Transverse colon (tissue), 4 donors: ENCODE data around the gene NUPR1. TPM values are rescaled to one million over a fixed set of nuclear protein-coding genes. Genes with fewer than 3 reads are reported as not detected.

Experiments used
- DNase-seq: peaks from one replicate; pipeline ENCODE4 v3.0.0-alpha.2; 2019
- H3K27ac ChIP-seq, 4 donors: fragments of 200-600 bp; sonication (generic); 2 replicates each; pipeline ENCODE4 v1.5.1; 2016 to 2018; ENCODE audit warnings: inconsistent platforms in 4 of 4
- H3K27me3 ChIP-seq: fragments of 200-600 bp; sonication (generic); 2 replicates; pipeline ENCODE4 v1.5.1; 2017; ENCODE audit warnings: inconsistent platforms
- H3K36me3 ChIP-seq, 4 donors: fragments of 200-600 bp; sonication (generic); 2 replicates each; pipeline ENCODE4 v1.5.1; 2017 to 2019; ENCODE audit warnings: inconsistent platforms in 4 of 4
- H3K4me1 ChIP-seq, 4 donors: fragments of 200-600 bp; sonication (generic); 2 replicates each; pipeline ENCODE4 v1.5.1; 2017 to 2020; ENCODE audit warnings: inconsistent platforms in 4 of 4
- H3K4me3 ChIP-seq, 4 donors: fragments of 200-600 bp; sonication (generic); 1 replicate in 1 of 4; 2 replicates in 3 of 4; pipeline versions ENCODE4 v1.5.1 to v1.6.1; 2017 to 2019; ENCODE audit warnings: inconsistent platforms in 4 of 4
- H3K9me3 ChIP-seq, 2 donors: fragments of 200-600 bp; sonication (generic); 2 replicates each; pipeline ENCODE4 v1.5.1; 2017 to 2019; ENCODE audit warnings: inconsistent platforms in 2 of 2
- EP300 ChIP-seq: sonication (generic); formaldehyde crosslinking; IDR thresholded peaks from one replicate; pipeline ENCODE4 v1.6.1; 2017; ENCODE audit warnings: antibody characterized with exemption, low read depth
- POLR2A ChIP-seq: fragments of 450-650 bp; IDR thresholded peaks from one replicate; pipeline ENCODE4 v1.6.1; 2016; ENCODE audit warnings: antibody characterized with exemption, mild to moderate bottlenecking, moderate library complexity
- POLR2AphosphoS5 ChIP-seq, 3 donors: sonication (generic); formaldehyde crosslinking; IDR thresholded peaks; one replicate each; pipeline ENCODE4 v1.6.1; 2016; ENCODE audit warnings: antibody characterized with exemption in 3 of 3
- WGBS, 2 donors: methylation state at CpG; one replicate each; pipeline ENCODE4 v1.1.5; 2018; ENCODE audit warnings: low coverage in 1 of 2; 5-methylcytosine and 5-hydroxymethylcytosine counted together
- in situ Hi-C, 4 donors: fragments of 200-750 bp; cut with MboI; loops; one replicate each; pipeline versions ENCODE4 v1.15.0 to v1.15.1; 2017; ENCODE audit warnings: low sequenced_read_pairs in 3 of 4, low pct_ligation_motif_present in 1 of 4, low pct_unique_long_range_greater_than_20kb in 1 of 4
- intact Hi-C: fragments of 100-400 bp; cut with DNase I; formaldehyde crosslinking; loops from one replicate; pipeline ENCODE4 v1.15.1; 2023; ENCODE audit warnings: low total_unique reads
- total RNA-seq, 4 donors: library from RNA; depleted of rRNA; stranded (reverse); fragments of >200 nt; gene quantifications; one replicate each; pipeline ENCODE4 v1.1.0, GENCODE V29; 2016
- TF ChIP-seq, protein P1 (sequence below), 5 experiments: fragments of 200-600 bp in 3 of 5; fragments of 450-650 bp in 2 of 5; sonication (generic) in 3 of 5; IDR thresholded peaks; 1 replicate in 2 of 5; 2 replicates in 3 of 5; pipeline ENCODE4 v1.5.1; 2016 to 2017; ENCODE audit warnings: antibody characterized with exemption in 5 of 5, inconsistent platforms in 3 of 5, mild to moderate bottlenecking in 2 of 5, moderate library complexity in 1 of 5

Gene NUPR1
- total RNA-seq, 4 donors from 2014 or later = 15.3 to 85.6 (median 23.6) TPM

DNA sequence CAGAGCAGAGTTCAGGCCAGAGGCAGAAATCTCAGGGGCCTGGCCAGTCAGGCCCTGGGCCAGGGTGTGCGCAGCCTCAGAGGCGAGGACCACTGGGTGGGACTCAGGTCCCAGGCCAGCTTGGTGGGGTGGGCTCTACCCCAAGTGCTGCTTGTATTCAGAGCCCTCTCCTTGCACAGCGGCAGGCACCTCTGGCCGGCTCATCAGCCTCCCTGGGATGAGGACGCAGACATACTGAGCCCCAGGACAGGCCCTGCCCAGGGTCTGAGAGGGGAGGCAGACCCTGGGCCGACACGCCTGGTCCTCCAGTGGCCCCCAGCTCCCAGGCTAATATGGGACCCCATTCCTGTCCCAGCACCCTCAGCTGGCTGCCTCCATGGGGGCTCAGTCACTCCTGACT lies 24.5 kb downstream of the NUPR1 start:
- no peaks in the 10 kb centered on the region for H3K4me1 ChIP-seq
- in situ Hi-C loops (no loop called here), intact Hi-C loops (no loop called here)
- no peaks in the 10 kb centered on the region for H3K9me3 ChIP-seq
- TF ChIP-seq POLR2AphosphoS5 (IDR thresholded peaks at IDR 0.05) = no peak
- TF ChIP-seq, protein P1, sequence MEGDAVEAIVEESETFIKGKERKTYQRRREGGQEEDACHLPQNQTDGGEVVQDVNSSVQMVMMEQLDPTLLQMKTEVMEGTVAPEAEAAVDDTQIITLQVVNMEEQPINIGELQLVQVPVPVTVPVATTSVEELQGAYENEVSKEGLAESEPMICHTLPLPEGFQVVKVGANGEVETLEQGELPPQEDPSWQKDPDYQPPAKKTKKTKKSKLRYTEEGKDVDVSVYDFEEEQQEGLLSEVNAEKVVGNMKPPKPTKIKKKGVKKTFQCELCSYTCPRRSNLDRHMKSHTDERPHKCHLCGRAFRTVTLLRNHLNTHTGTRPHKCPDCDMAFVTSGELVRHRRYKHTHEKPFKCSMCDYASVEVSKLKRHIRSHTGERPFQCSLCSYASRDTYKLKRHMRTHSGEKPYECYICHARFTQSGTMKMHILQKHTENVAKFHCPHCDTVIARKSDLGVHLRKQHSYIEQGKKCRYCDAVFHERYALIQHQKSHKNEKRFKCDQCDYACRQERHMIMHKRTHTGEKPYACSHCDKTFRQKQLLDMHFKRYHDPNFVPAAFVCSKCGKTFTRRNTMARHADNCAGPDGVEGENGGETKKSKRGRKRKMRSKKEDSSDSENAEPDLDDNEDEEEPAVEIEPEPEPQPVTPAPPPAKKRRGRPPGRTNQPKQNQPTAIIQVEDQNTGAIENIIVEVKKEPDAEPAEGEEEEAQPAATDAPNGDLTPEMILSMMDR (IDR thresholded peaks at IDR 0.05) = no peak
- TF ChIP-seq POLR2A = no peak
- no peak for TF ChIP-seq EP300
- H3K36me3 ChIP-seq = no peaks in the 10 kb centered on the region
- 96% methylated on average over 5 of the region's 7 CpGs; no CpG with 5 or more reads in 1 of the 2 donors for WGBS, 2 donors
- H3K27me3 ChIP-seq = no peaks in the 10 kb centered on the region
- no peak overlapping the region for H3K27ac ChIP-seq
- H3K4me3 ChIP-seq = no peak overlapping the region
- no peak for DNase-seq

GRCh38 chr16:28513484-28514181 lies 25.1 kb downstream of the NUPR1 start:
- 73 to 84% methylated on average over 7 to 12 of the region's 12 CpGs for WGBS, 2 donors
- H3K9me3 ChIP-seq = no peaks in the 10 kb centered on the region
- H3K4me1 ChIP-seq = no peaks in the 10 kb centered on the region
- H3K36me3 ChIP-seq = no peaks in the 10 kb centered on the region
- no peak for TF ChIP-seq POLR2A
- TF ChIP-seq EP300 = no peak
- TF ChIP-seq POLR2AphosphoS5 (IDR thresholded peaks at IDR 0.05) = no peak
- TF ChIP-seq, protein P1 (IDR thresholded peaks at IDR 0.05) = no peak
- no peak overlapping the region for H3K27ac ChIP-seq
- intact Hi-C loops (no loop called here), in situ Hi-C loops (no loop called here)
- DNase-seq = no peak
- H3K4me3 ChIP-seq = no peak overlapping the region
- H3K27me3 ChIP-seq = no peaks in the 10 kb centered on the region

DNA sequence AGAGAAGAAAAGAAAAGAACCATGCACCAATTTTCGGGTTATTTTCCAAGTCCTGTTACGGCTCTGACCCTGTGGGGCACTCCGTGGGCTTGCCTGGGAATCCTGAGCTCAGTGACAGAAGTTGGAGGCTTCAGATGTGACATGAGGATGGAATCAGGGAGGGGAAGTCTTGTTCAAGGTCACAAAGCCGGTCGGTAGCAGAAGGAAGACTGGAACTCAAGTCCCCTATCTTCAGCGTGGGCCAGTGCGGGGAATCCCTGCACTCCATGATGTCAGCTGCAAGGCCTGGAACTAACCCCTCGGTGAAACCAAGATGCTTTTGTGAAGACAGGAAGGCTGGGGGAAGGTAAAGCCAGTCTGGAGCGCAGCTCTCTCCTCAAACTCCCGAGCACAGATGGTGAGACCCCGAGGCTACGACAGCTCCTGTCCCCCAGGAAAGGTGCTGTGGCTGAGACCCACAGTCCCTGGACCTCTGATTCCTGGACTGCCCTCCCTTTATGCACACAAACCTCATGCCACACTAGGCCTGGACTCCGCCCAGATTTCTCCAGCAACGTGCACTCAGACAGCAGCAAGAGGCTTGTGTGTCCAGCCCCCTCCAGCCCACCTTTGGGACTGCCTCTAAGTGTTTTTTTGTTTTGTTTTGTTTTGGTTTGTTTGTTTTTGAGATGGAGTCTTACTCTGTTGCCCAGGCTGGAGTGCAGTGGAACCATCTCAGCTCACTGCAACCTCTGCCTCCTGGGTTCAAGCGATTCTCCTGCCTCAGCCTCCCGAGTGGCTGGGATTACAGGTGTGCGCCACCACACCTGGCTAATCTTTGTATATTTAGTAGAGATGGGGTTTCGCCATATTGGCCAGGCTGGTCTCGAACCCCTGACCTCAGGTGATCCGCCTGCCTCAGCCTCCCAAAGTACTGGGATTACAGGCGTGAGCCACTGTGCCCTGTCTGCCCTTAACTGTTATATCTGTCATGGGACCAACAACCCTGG lies 26.7 kb downstream of the NUPR1 start:
- DNase-seq = no peak
- Histone ChIP-seq H3K4me3 (no peak overlapping the region), H3K36me3 (no peaks in the 10 kb centered on the region), H3K4me1 (no peaks in the 10 kb centered on the region), H3K9me3 (no peaks in the 10 kb centered on the region), H3K27me3 (no peaks in the 10 kb centered on the region), H3K27ac (no peak overlapping the region)
- WGBS, 2 donors = 65 to 89% methylated on average over 4 to 21 of the region's 21 CpGs
- TF ChIP-seq POLR2A (no peak), EP300 (no peak), POLR2AphosphoS5 (IDR thresholded peaks at IDR 0.05) (no peak)
- TF ChIP-seq, protein P1 (IDR thresholded peaks at IDR 0.05) = no peak
- in situ Hi-C loops = no loop called here
- intact Hi-C loops = no loop called here

DNA sequence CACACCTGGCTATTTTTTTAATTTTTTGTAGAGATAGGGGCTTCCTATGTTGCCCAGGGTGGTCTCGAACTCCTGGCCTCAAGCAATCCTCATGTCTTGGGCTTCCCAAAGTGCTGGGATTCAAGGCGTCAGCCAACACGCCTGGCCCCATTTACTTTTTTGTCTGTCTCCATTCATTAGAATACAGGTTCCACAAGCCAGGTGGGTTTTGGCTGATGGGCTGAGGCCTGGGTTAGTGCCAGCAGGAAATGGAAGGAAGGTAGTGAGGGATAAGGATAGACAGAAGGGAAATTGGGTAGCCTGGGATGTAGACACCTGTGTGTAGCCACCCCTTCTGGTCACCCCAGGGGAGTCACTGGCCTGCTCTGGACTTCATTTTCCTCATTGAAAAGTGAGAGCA lies 27.7 kb downstream of the NUPR1 start:
- in situ Hi-C loops = no loop called here

More for the DNA sequence above, 27.7 kb downstream of the NUPR1 start:
- Histone ChIP-seq H3K36me3 (no peaks in the 10 kb centered on the region), H3K4me1 (no peaks in the 10 kb centered on the region), H3K27ac (no peak overlapping the region), H3K4me3 (no peak overlapping the region), H3K27me3 (no peaks in the 10 kb centered on the region), H3K9me3 (no peaks in the 10 kb centered on the region)
- intact Hi-C loops = no loop called here
- TF ChIP-seq POLR2A (no peak), EP300 (no peak), POLR2AphosphoS5 (IDR thresholded peaks at IDR 0.05) (no peak)
- TF ChIP-seq, protein P1 (IDR thresholded peaks at IDR 0.05) = no peak
- WGBS, 2 donors = 80 to 83% methylated on average over 1 to 3 of the region's 3 CpGs
- no peak for DNase-seq
